Spleen (tissue), 11 donors: ENCODE data around the gene CASKIN2. TPM values are rescaled to one million over a fixed set of nuclear protein-coding genes. Genes with fewer than 3 reads are reported as not detected.

Source experiments
- DNase-seq: peaks from one replicate; pipeline ENCODE4 v3.0.0-alpha.2; 2020
- H3K27ac ChIP-seq, 8 donors: fragments of 200-600 bp; sonication (generic) in 7 of 8; 1 replicate in 4 of 8; 2 replicates in 4 of 8; pipeline versions ENCODE4 v1.5.0 to v1.8.0; 2016 to 2021; ENCODE audit warnings: inconsistent platforms in 4 of 8, mild to moderate bottlenecking in 4 of 8, moderate library complexity in 1 of 8
- H3K27me3 ChIP-seq, 7 donors: fragments of 200-600 bp; sonication (generic) in 6 of 7; replicated peaks in 1 of 7; 1 replicate in 4 of 7; 2 replicates in 3 of 7; pipeline versions ENCODE4 v1.5.0 to v1.8.0; 2016 to 2021; ENCODE audit warnings: inconsistent platforms in 3 of 7, mild to moderate bottlenecking in 1 of 7
- H3K36me3 ChIP-seq, 6 donors: fragments of 200-600 bp; sonication (generic) in 5 of 6; 1 replicate in 4 of 6; 2 replicates in 2 of 6; pipeline versions ENCODE4 v1.5.0 to v1.8.0; 2016 to 2021; ENCODE audit warnings: inconsistent platforms in 2 of 6
- H3K4me1 ChIP-seq, 6 donors: fragments of 200-600 bp; sonication (generic) in 5 of 6; 1 replicate in 3 of 6; 2 replicates in 3 of 6; pipeline versions ENCODE4 v1.5.0 to v1.8.0; 2016 to 2021; ENCODE audit warnings: inconsistent platforms in 3 of 6
- H3K4me3 ChIP-seq, 8 donors: fragments of 200-600 bp; sonication (generic) in 7 of 8; 1 replicate in 4 of 8; 2 replicates in 4 of 8; pipeline versions ENCODE4 v1.5.0 to v1.8.0; 2016 to 2021; ENCODE audit warnings: inconsistent platforms in 4 of 8, mild to moderate bottlenecking in 4 of 8, moderate library complexity in 2 of 8
- H3K9me3 ChIP-seq, 8 donors: fragments of 200-600 bp; sonication (generic) in 7 of 8; 1 replicate in 4 of 8; 2 replicates in 4 of 8; pipeline versions ENCODE4 v1.5.0 to v1.8.0; 2016 to 2021; ENCODE audit warnings: inconsistent platforms in 4 of 8
- CTCF ChIP-seq, 11 experiments: fragments of 200-600 bp in 7 of 11; fragments of 450-650 bp in 4 of 11; sonication (generic) in 4 of 11; IDR thresholded peaks in 8 of 11; conservative IDR thresholded peaks in 3 of 11; 1 replicate in 7 of 11; 2 replicates in 4 of 11; pipeline versions ENCODE4 v1.4.0 to v1.8.0; 2016 to 2021; ENCODE audit warnings: antibody characterized with exemption in 11 of 11, inconsistent platforms in 4 of 11, mild to moderate bottlenecking in 1 of 11
- POLR2A ChIP-seq, 3 donors: fragments of 450-650 bp; IDR thresholded peaks; one replicate each; pipeline ENCODE4 v1.5.1; 2017; ENCODE audit warnings: antibody characterized with exemption in 3 of 3, mild to moderate bottlenecking in 1 of 3
- POLR2AphosphoS5 ChIP-seq, 3 donors: sonication (generic); formaldehyde crosslinking; IDR thresholded peaks; one replicate each; pipeline ENCODE4 v1.5.1; 2017; ENCODE audit warnings: antibody characterized with exemption in 3 of 3
- WGBS, 5 donors: extraction: QIAGEN DNeasy Blood & Tissue Kit in 3 of 5; methylation state at CpG; one replicate each; pipeline versions ENCODE4 v1.1.5 to v1.1.7; 2013 to 2018; 5-methylcytosine and 5-hydroxymethylcytosine counted together
- intact Hi-C: fragments of 100-400 bp; cut with DNase I; formaldehyde crosslinking; loops from one replicate; pipeline ENCODE4 v1.15.0; 2023; ENCODE audit warnings: low total_unique reads
- polyA plus RNA-seq, 3 donors: library from polyadenylated mRNA; stranded (reverse); fragments of 200-250 nt; gene quantifications; one replicate each; pipeline ENCODE4 v1.2.1, GENCODE V29; 2013
- total RNA-seq, 7 donors: library from RNA; depleted of rRNA in 3 of 7; stranded (reverse); fragments of >200 nt in 3 of 7; fragmentation: NEBNext Ultra II Directional in 4 of 7; extraction: Animal tissue kit (Norgen Biotek cat#: 25700) in 4 of 7; gene quantifications; one replicate each; pipeline versions ENCODE4 v1.1.0 to v1.2.1, GENCODE V29; 2016 to 2021
- donor health status: healthy with polysubstance abuse.
- donor health status: DM: no; HTN: no; CAD: no; lungs with moderate emphysema.
- donor health status: DM: no; HTN: no; CAD: no.
- donor health status: Bipolar disorder and iron deficiency.
- donor health status: healthy.
- donor health status: DM: no; HTN: no; CAD: no.
- donor health status: DM: yes; HTN: yes; CAD: no.

Gene CASKIN2
- total and polyA plus RNA-seq, 10 donors, result 4.7 to 135 (median 41.9) TPM

GRCh38 chr17:75460295-75460694 is 55.0 kb downstream of the CASKIN2 start:
- WGBS, 5 donors, result 88 to 94% (median 90%) methylated on average over 4 of the region's 4 CpGs
- Histone ChIP-seq H3K9me3 (no peaks in the 10 kb centered on the region), H3K27me3 (no peaks in the 10 kb centered on the region), H3K4me3 (no peak overlapping the region), H3K36me3 (no peaks in the 10 kb centered on the region), H3K4me1 (peaks cover 9 to 50% (median 35%) of the 10 kb centered on the region in 6 donors), H3K27ac (peak overlapping the region in 3 of 8 donors; percentile 3 to 68 (median 18))
- intact Hi-C loops, result no loop called here
- no peak for DNase-seq
- TF ChIP-seq POLR2A (IDR thresholded peaks at IDR 0.05), result no peak
- no peak for TF ChIP-seq POLR2AphosphoS5 (IDR thresholded peaks at IDR 0.05)
- TF ChIP-seq CTCF (IDR thresholded peaks at IDR 0.05 in 8 of 11, conservative IDR thresholded peaks at IDR 0.05 in 3 of 11), result no peak

- no peaks in the 10 kb centered on the region for H3K9me3 ChIP-seq
- no peaks in the 10 kb centered on the region for H3K36me3 ChIP-seq
- TF ChIP-seq CTCF (IDR thresholded peaks at IDR 0.05 in 8 of 11, conservative IDR thresholded peaks at IDR 0.05 in 3 of 11), result no peak
- no peak for TF ChIP-seq POLR2A (IDR thresholded peaks at IDR 0.05)
- TF ChIP-seq POLR2AphosphoS5 (IDR thresholded peaks at IDR 0.05), result peak in 1 of 3 donors; percentile 32
- peaks cover 9 to 50% (median 35%) of the 10 kb centered on the region in 6 donors for H3K4me1 ChIP-seq
- no peak overlapping the region for H3K4me3 ChIP-seq
- no peaks in the 10 kb centered on the region for H3K27me3 ChIP-seq
- WGBS, 5 donors, result 65 to 80% (median 68%) methylated on average over 9 of the region's 9 CpGs
- intact Hi-C loops, result no loop called here
- peak overlapping the region in 6 of 8 donors; percentile 3 to 68 (median 22) for H3K27ac ChIP-seq
- DNase-seq, result no peak
These were observed 55.6 kb downstream of the CASKIN2 start for GRCh38 chr17:75459590-75460267.

- peaks cover 9 to 50% (median 35%) of the 10 kb centered on the region in 6 donors for H3K4me1 ChIP-seq
- no peak overlapping the region for H3K4me3 ChIP-seq
- H3K36me3 ChIP-seq, result no peaks in the 10 kb centered on the region
- intact Hi-C loops, result no loop called here
- DNase-seq, result no peak
- H3K27ac ChIP-seq, result peak overlapping the region in 5 of 8 donors; percentile 3 to 68 (median 26)
- TF ChIP-seq CTCF (IDR thresholded peaks at IDR 0.05 in 8 of 11, conservative IDR thresholded peaks at IDR 0.05 in 3 of 11), result no peak
- TF ChIP-seq POLR2AphosphoS5 (IDR thresholded peaks at IDR 0.05), result no peak
- no peak for TF ChIP-seq POLR2A (IDR thresholded peaks at IDR 0.05)
- H3K9me3 ChIP-seq, result no peaks in the 10 kb centered on the region
- no peaks in the 10 kb centered on the region for H3K27me3 ChIP-seq
- 63 to 89% (median 75%) methylated on average over 1 of the region's 1 CpG for WGBS, 5 donors
These were observed 56.1 kb downstream of the CASKIN2 start for GRCh38 chr17:75459246-75459589.

GRCh38 chr17:75457047-75457654 is 58.2 kb downstream of the CASKIN2 start:
- TF ChIP-seq CTCF (IDR thresholded peaks at IDR 0.05 in 8 of 11, conservative IDR thresholded peaks at IDR 0.05 in 3 of 11), result no peak
- peak in 1 of 3 donors; percentile 55 for TF ChIP-seq POLR2AphosphoS5 (IDR thresholded peaks at IDR 0.05)
- TF ChIP-seq POLR2A (IDR thresholded peaks at IDR 0.05), result no peak
- peaks cover 9 to 50% (median 35%) of the 10 kb centered on the region in 6 donors for H3K4me1 ChIP-seq
- intact Hi-C loops, result no loop called here
- no peaks in the 10 kb centered on the region for H3K9me3 ChIP-seq
- no peaks in the 10 kb centered on the region for H3K27me3 ChIP-seq
- peak; percentile 80 for DNase-seq
- peak overlapping the region; percentile 80 to 89 (median 88) for H3K27ac ChIP-seq
- peak overlapping the region; percentile 72 to 90 (median 82) for H3K4me3 ChIP-seq
- 2 to 4% (median 3%) methylated on average over 18 to 38 of the region's 38 CpGs for WGBS, 5 donors
- H3K36me3 ChIP-seq, result no peaks in the 10 kb centered on the region
